ENCODE measurements around the gene CEP57.

Gene CEP57

GRCh38 chr11:95790123-95790932 is at the start of gene CEP57:
Gene CEP57 (plus strand): TSS chr11:95790498. CDS start chr11:95790699, 201 bp downstream.
- peak within 1 kb of the TSS; percentile 87 for H3K4me3 ChIP-seq (ENCODE audit: low read depth, low read length)
- DNase-seq (ENCODE audit: low read depth): peak; percentile 99
- TF ChIP-seq MYC (IDR thresholded peaks at IDR 0.05; ENCODE audit: low read depth, low read length) (peak; percentile 68), POLR2A (IDR thresholded peaks at IDR 0.05; ENCODE audit: extremely low read depth, insufficient read length) (peak; percentile 97), MAX (IDR thresholded peaks at IDR 0.05; ENCODE audit: low read depth, low read length) (peak; percentile 68), CTCF (IDR thresholded peaks at IDR 0.05; ENCODE audit: low read depth, low read length) (no peak)

DNA sequence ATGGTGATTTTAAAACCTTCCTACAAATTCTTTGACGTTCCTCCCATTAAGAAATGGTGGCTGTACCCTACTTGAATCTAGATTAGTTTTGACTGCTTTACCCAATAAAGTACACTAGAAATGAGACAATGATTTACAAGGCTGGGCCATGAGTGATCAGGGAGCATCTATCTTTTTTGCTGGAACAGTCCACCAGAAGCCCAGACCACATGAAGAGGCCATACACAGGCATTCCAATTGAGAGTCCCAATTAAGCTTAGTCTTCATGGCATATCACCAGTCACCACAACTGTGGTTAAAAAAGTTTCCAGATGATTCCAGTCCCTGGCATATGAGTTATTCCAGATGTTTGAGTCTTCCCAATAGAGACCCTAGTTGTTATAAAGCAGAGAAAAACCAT is 40.2 kb upstream of the CEP57 start:
- H3K4me3 ChIP-seq (ENCODE audit: low read depth, low read length): no peak overlapping the region
- no peak for TF ChIP-seq MYC (IDR thresholded peaks at IDR 0.05; ENCODE audit: low read depth, low read length)
- no peak for TF ChIP-seq MAX (IDR thresholded peaks at IDR 0.05; ENCODE audit: low read depth, low read length)
- no peak for TF ChIP-seq CTCF (IDR thresholded peaks at IDR 0.05; ENCODE audit: low read depth, low read length)
- no peak for TF ChIP-seq POLR2A (IDR thresholded peaks at IDR 0.05; ENCODE audit: extremely low read depth, insufficient read length)
- DNase-seq (ENCODE audit: low read depth): no peak

DNA sequence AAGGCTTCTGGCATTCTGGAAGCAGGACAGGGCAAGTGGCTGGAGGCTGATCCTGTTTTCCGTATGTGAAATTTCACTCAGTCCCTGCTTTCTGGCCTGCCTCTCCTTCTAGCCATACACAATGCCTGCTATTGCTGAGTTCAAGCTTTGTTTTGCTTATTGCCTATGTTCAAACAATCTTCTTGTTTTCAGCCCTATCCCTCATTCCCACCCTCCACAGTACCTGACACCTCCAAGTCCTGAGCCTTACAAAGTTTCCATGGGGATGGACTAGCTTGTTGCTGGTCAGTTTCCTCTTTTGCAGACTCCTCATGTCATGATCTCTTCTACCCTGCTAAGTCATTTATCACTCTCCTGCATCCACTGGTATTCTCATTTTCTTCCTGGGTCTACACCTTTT is 38.8 kb upstream of the CEP57 start:
- TF ChIP-seq MYC (IDR thresholded peaks at IDR 0.05; ENCODE audit: low read depth, low read length) (no peak), CTCF (IDR thresholded peaks at IDR 0.05; ENCODE audit: low read depth, low read length) (no peak), MAX (IDR thresholded peaks at IDR 0.05; ENCODE audit: low read depth, low read length) (no peak), POLR2A (IDR thresholded peaks at IDR 0.05; ENCODE audit: extremely low read depth, insufficient read length) (no peak)
- no peak for DNase-seq (ENCODE audit: low read depth)
- H3K4me3 ChIP-seq (ENCODE audit: low read depth, low read length): no peak overlapping the region

GRCh38 chr11:95760941-95761340 is 29.4 kb upstream of the CEP57 start:
- no peak for DNase-seq (ENCODE audit: low read depth)
- TF ChIP-seq POLR2A (IDR thresholded peaks at IDR 0.05; ENCODE audit: extremely low read depth, insufficient read length): no peak
- TF ChIP-seq CTCF (IDR thresholded peaks at IDR 0.05; ENCODE audit: low read depth, low read length): no peak
- TF ChIP-seq MYC (IDR thresholded peaks at IDR 0.05; ENCODE audit: low read depth, low read length): no peak
- no peak for TF ChIP-seq MAX (IDR thresholded peaks at IDR 0.05; ENCODE audit: low read depth, low read length)
- no peak overlapping the region for H3K4me3 ChIP-seq (ENCODE audit: low read depth, low read length)

GRCh38 chr11:95762534-95762933 is 27.8 kb upstream of the CEP57 start:
- TF ChIP-seq POLR2A (IDR thresholded peaks at IDR 0.05; ENCODE audit: extremely low read depth, insufficient read length): no peak
- TF ChIP-seq MYC (IDR thresholded peaks at IDR 0.05; ENCODE audit: low read depth, low read length): no peak
- TF ChIP-seq MAX (IDR thresholded peaks at IDR 0.05; ENCODE audit: low read depth, low read length): no peak
- no peak for TF ChIP-seq CTCF (IDR thresholded peaks at IDR 0.05; ENCODE audit: low read depth, low read length)
- DNase-seq (ENCODE audit: low read depth): no peak
- H3K4me3 ChIP-seq (ENCODE audit: low read depth, low read length): no peak overlapping the region

Data from NB4 (cell line).